Prostate gland (tissue), 2 donors: Measurements from ENCODE around the gene TMEM151A. TPM values are rescaled to one million over a fixed set of nuclear protein-coding genes. Genes with fewer than 3 reads are reported as not detected.

ENCODE experiments used
- DNase-seq: peaks from one replicate; pipeline ENCODE4 v3.0.0-alpha.2; 2019; ENCODE audit warnings: low spot score
- H3K27ac ChIP-seq, 2 donors: fragments of 200-600 bp; sonication (generic); 2 replicates each; pipeline ENCODE4 v1.5.1; 2017 to 2019
- H3K27me3 ChIP-seq: fragments of 200-600 bp; sonication (generic); replicated peaks from 2 replicates; pipeline ENCODE4 v1.5.1; 2019; ENCODE audit not compliant: insufficient read depth
- H3K36me3 ChIP-seq, 2 donors: fragments of 200-600 bp; sonication (generic); 1 replicate in 1 of 2; 2 replicates in 1 of 2; pipeline versions ENCODE4 v1.5.1 to v1.8.1; 2017 to 2019
- H3K4me1 ChIP-seq: fragments of 200-600 bp; sonication (generic); replicated peaks from 2 replicates; pipeline ENCODE4 v1.5.1; 2019
- H3K4me3 ChIP-seq, 2 donors: fragments of 200-600 bp; sonication (generic); 2 replicates each; pipeline ENCODE4 v1.5.1; 2017 to 2019
- H3K9me3 ChIP-seq: fragments of 200-600 bp; sonication (generic); 2 replicates; pipeline ENCODE4 v1.5.1; 2017
- CTCF ChIP-seq, 4 experiments: fragments of 200-600 bp in 2 of 4; fragments of 450-650 bp in 2 of 4; sonication (generic) in 2 of 4; IDR thresholded peaks; 1 replicate in 3 of 4; 2 replicates in 1 of 4; pipeline ENCODE4 v1.5.1; 2016 to 2019; ENCODE audit warnings: antibody characterized with exemption in 4 of 4, mild to moderate bottlenecking in 2 of 4, moderate library complexity in 2 of 4
- POLR2A ChIP-seq: fragments of 450-650 bp; IDR thresholded peaks from one replicate; pipeline ENCODE4 v1.6.1; 2016; ENCODE audit warnings: antibody characterized with exemption, mild to moderate bottlenecking
- POLR2AphosphoS5 ChIP-seq: sonication (generic); formaldehyde crosslinking; IDR thresholded peaks from one replicate; pipeline ENCODE4 v1.6.1; 2017; ENCODE audit warnings: antibody characterized with exemption
- WGBS: methylation state at CpG from one replicate; pipeline ENCODE4 v1.1.5; 2018; 5-methylcytosine and 5-hydroxymethylcytosine counted together
- intact Hi-C: fragments of 100-400 bp; cut with DNase I; formaldehyde crosslinking; loops from one replicate; pipeline ENCODE4 v1.14.2; 2022
- total RNA-seq, 2 donors: library from RNA; depleted of rRNA; stranded (reverse); fragments of >200 nt; gene quantifications; one replicate each; pipeline ENCODE4 v1.1.0, GENCODE V29; 2016

TMEM151A gene
- total RNA-seq, 2 donors from 2014 or later, result 0.17 to 0.50 TPM

GRCh38 chr11:66339686-66340483 lies 48.2 kb downstream of the TMEM151A start:
- intact Hi-C loops, result no loop called here
- H3K9me3 ChIP-seq, result no peaks in the 10 kb centered on the region
- H3K36me3 ChIP-seq, result peaks cover 13 to 24% of the 10 kb centered on the region in 2 donors
- TF ChIP-seq POLR2A, result no peak
- TF ChIP-seq CTCF (IDR thresholded peaks at IDR 0.05), result no peak
- no peak for TF ChIP-seq POLR2AphosphoS5
- H3K4me3 ChIP-seq, result no peak overlapping the region
- no peaks in the 10 kb centered on the region for H3K27me3 ChIP-seq
- DNase-seq, result no peak
- WGBS, result 80% methylated on average over 14 of the region's 14 CpGs
- H3K4me1 ChIP-seq, result peaks cover 12% of the 10 kb centered on the region
- no peak overlapping the region for H3K27ac ChIP-seq

GRCh38 chr11:66340596-66341501 lies 49.2 kb downstream of the TMEM151A start:
- no peak for DNase-seq
- intact Hi-C loops, result no loop called here
- peaks cover 13 to 24% of the 10 kb centered on the region in 2 donors for H3K36me3 ChIP-seq
- peaks cover 9% of the 10 kb centered on the region for H3K4me1 ChIP-seq
- WGBS, result 94% methylated on average over 24 of the region's 28 CpGs
- no peak overlapping the region for H3K4me3 ChIP-seq
- H3K9me3 ChIP-seq, result no peaks in the 10 kb centered on the region
- no peak for TF ChIP-seq CTCF (IDR thresholded peaks at IDR 0.05)
- TF ChIP-seq POLR2A, result no peak
- TF ChIP-seq POLR2AphosphoS5, result no peak
- H3K27me3 ChIP-seq, result no peaks in the 10 kb centered on the region
- no peak overlapping the region for H3K27ac ChIP-seq

GRCh38 chr11:66341502-66342126 lies 49.9 kb downstream of the TMEM151A start:
- peaks cover 13 to 24% of the 10 kb centered on the region in 2 donors for H3K36me3 ChIP-seq
- intact Hi-C loops, result no loop called here
- no peaks in the 10 kb centered on the region for H3K9me3 ChIP-seq
- no peaks in the 10 kb centered on the region for H3K27me3 ChIP-seq
- 93% methylated on average over 21 of the region's 21 CpGs for WGBS
- no peak for TF ChIP-seq POLR2AphosphoS5
- TF ChIP-seq POLR2A, result no peak
- TF ChIP-seq CTCF (IDR thresholded peaks at IDR 0.05), result no peak
- no peak overlapping the region for H3K27ac ChIP-seq
- H3K4me3 ChIP-seq, result no peak overlapping the region
- peaks cover 14% of the 10 kb centered on the region for H3K4me1 ChIP-seq
- no peak for DNase-seq

- WGBS, result 89% methylated on average over 8 of the region's 8 CpGs
- no peak for DNase-seq
- peaks cover 13 to 24% of the 10 kb centered on the region in 2 donors for H3K36me3 ChIP-seq
- intact Hi-C loops, result no loop called here
- peaks cover 13% of the 10 kb centered on the region for H3K4me1 ChIP-seq
- H3K27ac ChIP-seq, result no peak overlapping the region
- H3K27me3 ChIP-seq, result no peaks in the 10 kb centered on the region
- TF ChIP-seq POLR2A, result no peak
- no peak for TF ChIP-seq CTCF (IDR thresholded peaks at IDR 0.05)
- no peak for TF ChIP-seq POLR2AphosphoS5
- no peaks in the 10 kb centered on the region for H3K9me3 ChIP-seq
- no peak overlapping the region for H3K4me3 ChIP-seq
Measured at GRCh38 chr11:66343176-66343575, 51.5 kb downstream of the TMEM151A start.
